Mucosa of descending colon (tissue), 3 donors: Measurements from ENCODE around the gene GNAO1. TPM values are rescaled to one million over a fixed set of nuclear protein-coding genes. Genes with fewer than 3 reads are reported as not detected.
"Not testable (repeated sequence)": the region's sequence is repeated elsewhere in the genome, so short reads cannot be mapped to it uniquely, and the experiment has no call there.

Experiments used
- ATAC-seq: fragments of 200-7000 bp; cut with Tn5 transposase; one replicate; pipeline ENCODE4 v1.9.1; 2020; ENCODE audit warnings: mild to moderate bottlenecking, moderate library complexity
- DNase-seq, 3 donors: peaks; one replicate each; pipeline ENCODE4 v3.0.0-alpha.2; 2020
- H3K36me3 ChIP-seq: fragments of 200-600 bp; one replicate; pipeline ENCODE4 v1.8.0; 2021; ENCODE audit warnings: low read depth, mild to moderate bottlenecking
- H3K4me1 ChIP-seq: fragments of 200-600 bp; one replicate; pipeline ENCODE4 v1.8.0; 2021; ENCODE audit warnings: low read depth, mild to moderate bottlenecking
- H3K4me3 ChIP-seq: fragments of 200-600 bp; one replicate; pipeline ENCODE4 v1.8.0; 2021; ENCODE audit warnings: mild to moderate bottlenecking
- H3K9me3 ChIP-seq: fragments of 200-600 bp; one replicate; pipeline ENCODE4 v1.8.0; 2021; ENCODE audit warnings: mild to moderate bottlenecking
- CTCF ChIP-seq: fragments of 200-600 bp; IDR thresholded peaks from one replicate; pipeline ENCODE4 v1.8.0; 2022; ENCODE audit warnings: antibody characterized with exemption, mild to moderate bottlenecking
- intact Hi-C, 2 donors: fragments of 100-400 bp; cut with DNase I in 1 of 2; cut with micrococcal nuclease in 1 of 2; formaldehyde crosslinking; loops; one replicate each; pipeline versions ENCODE4 v1.11.0 to v1.11.1; 2022; cut with DNase I, micrococcal nuclease
- total RNA-seq, 3 donors: library from RNA; stranded (reverse); fragmentation: NEBNext Ultra II Directional in 2 of 3; extraction: Animal tissue kit (Norgen Biotek cat#: 25700) in 2 of 3; gene quantifications; one replicate each; pipeline versions ENCODE4 v1.2.1 to v1.2.4, GENCODE V29; 2021 to 2023
- donor health status: DM: no; HTN: no; CAD: no; lungs with moderate emphysema.
- donor health status: DM: no; HTN: no; CAD: no.
- donor health status: DM: no; HTN: yes; CAD: no.

The GNAO1 gene
- total RNA-seq, 3 donors from 2014 or later, result 8.3 to 113 (median 9.8) TPM

GRCh38 chr16:56382901-56383355 lies 191.6 kb downstream of the GNAO1 start:
- Histone ChIP-seq H3K4me3 (no peak overlapping the region), H3K9me3 (peaks cover 15% of the 10 kb centered on the region), H3K4me1 (no peaks in the 10 kb centered on the region), H3K36me3 (no peaks in the 10 kb centered on the region)
- no peak for DNase-seq
- intact Hi-C loops, result no loop called here
- no peak for ATAC-seq
- no peak for TF ChIP-seq CTCF

DNA sequence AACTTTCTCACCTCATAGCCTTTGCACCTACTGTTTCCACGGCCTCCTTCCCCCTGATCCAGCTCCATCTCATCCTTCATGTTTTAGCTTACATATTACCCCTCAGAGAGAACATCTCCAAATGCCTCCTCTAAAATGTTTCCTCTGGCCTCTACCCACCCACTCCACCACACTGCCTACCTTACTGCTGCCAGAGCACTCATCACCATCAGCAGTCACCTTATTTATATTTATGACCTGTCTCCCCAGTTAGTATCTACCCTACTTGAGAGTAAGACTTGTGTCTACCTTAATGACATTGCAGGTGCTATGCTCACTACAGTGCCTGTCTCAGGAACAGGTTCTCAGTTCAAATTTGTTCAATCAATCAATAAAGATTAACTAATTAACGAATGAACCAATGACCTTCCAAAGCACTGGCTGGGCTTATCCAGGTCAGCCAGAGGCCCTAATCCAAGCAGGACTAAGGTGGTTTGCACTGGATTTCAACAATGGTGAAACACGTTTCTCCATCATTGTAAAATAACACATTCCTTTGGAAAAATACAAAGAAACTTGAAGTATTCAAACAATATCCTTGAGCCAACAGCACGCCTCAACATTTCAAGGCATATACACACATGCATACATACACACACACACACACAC lies 192.9 kb downstream of the GNAO1 start:
- intact Hi-C loops, result no loop called here
- no peak for DNase-seq

GRCh38 chr16:56387396-56387795 lies 196.1 kb downstream of the GNAO1 start:
- ATAC-seq (no peak), DNase-seq (no peak)
- Histone ChIP-seq H3K4me3 (no peak overlapping the region), H3K9me3 (no peaks in the 10 kb centered on the region), H3K36me3 (no peaks in the 10 kb centered on the region), H3K4me1 (no peaks in the 10 kb centered on the region)
- no peak for TF ChIP-seq CTCF
- intact Hi-C loops, result no loop called here

More for the DNA sequence above, 192.9 kb downstream of the GNAO1 start:
- TF ChIP-seq CTCF, result no peak
- no peaks in the 10 kb centered on the region for H3K36me3 ChIP-seq
- no peak overlapping the region for H3K4me3 ChIP-seq
- no peak for ATAC-seq
- H3K4me1 ChIP-seq, result no peaks in the 10 kb centered on the region
- peaks cover 15% of the 10 kb centered on the region for H3K9me3 ChIP-seq

GRCh38 chr16:56388209-56388608 lies 196.9 kb downstream of the GNAO1 start:
- no peaks in the 10 kb centered on the region for H3K36me3 ChIP-seq
- H3K4me1 ChIP-seq, result no peaks in the 10 kb centered on the region
- intact Hi-C loops, result no loop called here
- ATAC-seq (no peak), DNase-seq (no peak)
- H3K4me3 ChIP-seq, result no peak overlapping the region
- no peaks in the 10 kb centered on the region for H3K9me3 ChIP-seq
- TF ChIP-seq CTCF, result no peak

GRCh38 chr16:56389554-56389953 lies 198.3 kb downstream of the GNAO1 start:
- ATAC-seq, result no peak
- no peak for TF ChIP-seq CTCF
- intact Hi-C loops, result no loop called here
- no peak overlapping the region for H3K4me3 ChIP-seq
- no peaks in the 10 kb centered on the region for H3K4me1 ChIP-seq
- no peaks in the 10 kb centered on the region for H3K36me3 ChIP-seq
- DNase-seq, result no peak
- no peaks in the 10 kb centered on the region for H3K9me3 ChIP-seq

GRCh38 chr16:56396724-56397123 lies 205.4 kb downstream of the GNAO1 start:
- H3K9me3 ChIP-seq, H3K4me1 ChIP-seq, ATAC-seq, H3K36me3 ChIP-seq, DNase-seq, H3K4me3 ChIP-seq, intact Hi-C loops: not testable (repeated sequence)
